Activated T-helper 17 cell treated with anti-CD3 and anti-CD28 coated beads, Interleukin-2, amount 50 U/mL, for 72 hours (primary cell): ENCODE data around the gene CCNG2. TPM values are rescaled to one million over a fixed set of nuclear protein-coding genes. Genes with fewer than 3 reads are reported as not detected.

ENCODE experiments used
- ATAC-seq: fragments of 150-1000 bp; cut with Tn5 transposase; replicated peaks from 2 replicates; pipeline ENCODE4 v1.10.0; 2021; ENCODE audit warnings: mild to moderate bottlenecking, moderate library complexity
- H3K27ac Mint-ChIP-seq: one replicate; pipeline ENCODE4 v1.8.0; 2022; ENCODE audit warnings: mixed read lengths
- H3K27me3 Mint-ChIP-seq: one replicate; pipeline ENCODE4 v1.8.0; 2022; ENCODE audit warnings: mixed read lengths
- H3K36me3 Mint-ChIP-seq: one replicate; pipeline ENCODE4 v1.8.0; 2022; ENCODE audit warnings: low read depth, mild to moderate bottlenecking, mixed read lengths
- H3K4me1 Mint-ChIP-seq: one replicate; pipeline ENCODE4 v1.8.0; 2022; ENCODE audit warnings: mixed read lengths
- H3K4me3 Mint-ChIP-seq: one replicate; pipeline ENCODE4 v1.8.0; 2022; ENCODE audit warnings: mild to moderate bottlenecking, mixed read lengths
- H3K9me3 Mint-ChIP-seq: one replicate; pipeline ENCODE4 v1.8.0; 2022; ENCODE audit warnings: mixed read lengths
- total RNA-seq, 2 donors: library from RNA; stranded (reverse); gene quantifications; one replicate each; pipeline ENCODE4 v1.2.3, GENCODE V29; 2022

The CCNG2 gene
- total RNA-seq, 2 donors from 2014 or later = 25.6 to 130 TPM

GRCh38 chr4:77155631-77156452 is 1.2 kb upstream of the CCNG2 start:
- peak overlapping the region; percentile 98 for H3K4me3 Mint-ChIP-seq
- peak overlapping the region; percentile 98 for H3K27ac Mint-ChIP-seq
- H3K36me3 Mint-ChIP-seq = peaks cover 38% of the 10 kb centered on the region
- H3K27me3 Mint-ChIP-seq = no peaks in the 10 kb centered on the region
- H3K4me1 Mint-ChIP-seq = peaks cover 5% of the 10 kb centered on the region
- H3K9me3 Mint-ChIP-seq = no peaks in the 10 kb centered on the region
- ATAC-seq = no peak

- H3K4me3 Mint-ChIP-seq = peak overlapping the region; percentile 98
- peaks cover 45% of the 10 kb centered on the region for H3K36me3 Mint-ChIP-seq
- H3K27ac Mint-ChIP-seq = peak overlapping the region; percentile 98
- H3K27me3 Mint-ChIP-seq = no peaks in the 10 kb centered on the region
- H3K4me1 Mint-ChIP-seq = peaks cover 5% of the 10 kb centered on the region
- no peaks in the 10 kb centered on the region for H3K9me3 Mint-ChIP-seq
- peak; percentile 94 for ATAC-seq
Measured at GRCh38 chr4:77156533-77156911, 485 bp upstream of the CCNG2 start.

- Mint-ChIP-seq H3K36me3 (peaks cover 59% of the 10 kb centered on the region), H3K4me3 (peak overlapping the region; percentile 98), H3K4me1 (peaks cover 14% of the 10 kb centered on the region), H3K27me3 (no peaks in the 10 kb centered on the region), H3K9me3 (no peaks in the 10 kb centered on the region), H3K27ac (peak overlapping the region; percentile 98)
- ATAC-seq = peak; percentile 71
Measured at GRCh38 chr4:77157859-77158486, 966 bp downstream of the CCNG2 start.

- peak overlapping the region; percentile 69 for H3K27ac Mint-ChIP-seq
- peaks cover 15% of the 10 kb centered on the region for H3K4me1 Mint-ChIP-seq
Measured at GRCh38 chr4:77158487-77158861, 1.5 kb downstream of the CCNG2 start.

GRCh38 chr4:77159806-77160205 is 2.8 kb downstream of the CCNG2 start:
- H3K27ac Mint-ChIP-seq = peak overlapping the region; percentile 25
- H3K27me3 Mint-ChIP-seq = no peaks in the 10 kb centered on the region
- no peaks in the 10 kb centered on the region for H3K9me3 Mint-ChIP-seq
- peaks cover 15% of the 10 kb centered on the region for H3K4me1 Mint-ChIP-seq
- peak overlapping the region; percentile 98 for H3K4me3 Mint-ChIP-seq
- H3K36me3 Mint-ChIP-seq = peaks cover 78% of the 10 kb centered on the region
- no peak for ATAC-seq

More at GRCh38 chr4:77158487-77158861, 1.5 kb downstream of the CCNG2 start:
- no peaks in the 10 kb centered on the region for H3K9me3 Mint-ChIP-seq
- peak overlapping the region; percentile 98 for H3K4me3 Mint-ChIP-seq
- ATAC-seq = no peak
- H3K36me3 Mint-ChIP-seq = peaks cover 64% of the 10 kb centered on the region
- H3K27me3 Mint-ChIP-seq = no peaks in the 10 kb centered on the region

GRCh38 chr4:77163641-77164040 is 6.6 kb downstream of the CCNG2 start:
- Mint-ChIP-seq H3K4me1 (peaks cover 10% of the 10 kb centered on the region), H3K27me3 (no peaks in the 10 kb centered on the region), H3K4me3 (no peak overlapping the region), H3K36me3 (peaks cover 98% of the 10 kb centered on the region), H3K9me3 (no peaks in the 10 kb centered on the region), H3K27ac (no peak overlapping the region)
- ATAC-seq = no peak

- Mint-ChIP-seq H3K36me3 (peaks cover 86% of the 10 kb centered on the region), H3K4me1 (peaks cover 6% of the 10 kb centered on the region), H3K9me3 (no peaks in the 10 kb centered on the region), H3K4me3 (no peak overlapping the region), H3K27ac (no peak overlapping the region), H3K27me3 (no peaks in the 10 kb centered on the region)
- ATAC-seq = no peak
Measured at GRCh38 chr4:77167173-77167572, 10.2 kb downstream of the CCNG2 start.

- Mint-ChIP-seq H3K4me1 (peaks cover 2% of the 10 kb centered on the region), H3K27ac (no peak overlapping the region), H3K36me3 (peaks cover 79% of the 10 kb centered on the region), H3K4me3 (no peak overlapping the region), H3K9me3 (no peaks in the 10 kb centered on the region), H3K27me3 (no peaks in the 10 kb centered on the region)
- ATAC-seq = no peak
Measured at GRCh38 chr4:77167866-77168265, 10.9 kb downstream of the CCNG2 start.

GRCh38 chr4:77169481-77169880 is 12.5 kb downstream of the CCNG2 start:
- Mint-ChIP-seq H3K4me1 (no peaks in the 10 kb centered on the region), H3K27me3 (no peaks in the 10 kb centered on the region), H3K36me3 (peaks cover 63% of the 10 kb centered on the region), H3K9me3 (no peaks in the 10 kb centered on the region), H3K27ac (no peak overlapping the region), H3K4me3 (no peak overlapping the region)
- no peak for ATAC-seq

GRCh38 chr4:77170926-77171325 is 13.9 kb downstream of the CCNG2 start:
- no peaks in the 10 kb centered on the region for H3K9me3 Mint-ChIP-seq
- ATAC-seq = no peak
- no peak overlapping the region for H3K27ac Mint-ChIP-seq
- H3K27me3 Mint-ChIP-seq = peaks cover 5% of the 10 kb centered on the region
- H3K4me1 Mint-ChIP-seq = no peaks in the 10 kb centered on the region
- H3K36me3 Mint-ChIP-seq = peaks cover 48% of the 10 kb centered on the region
- H3K4me3 Mint-ChIP-seq = no peak overlapping the region

- Mint-ChIP-seq H3K4me1 (no peaks in the 10 kb centered on the region), H3K27me3 (peaks cover 5% of the 10 kb centered on the region), H3K27ac (no peak overlapping the region), H3K36me3 (peaks cover 36% of the 10 kb centered on the region), H3K9me3 (no peaks in the 10 kb centered on the region), H3K4me3 (no peak overlapping the region)
- no peak for ATAC-seq
Measured at GRCh38 chr4:77172336-77172735, 15.3 kb downstream of the CCNG2 start.

- H3K27me3 Mint-ChIP-seq = peaks cover 8% of the 10 kb centered on the region
- no peak overlapping the region for H3K27ac Mint-ChIP-seq
- peaks cover 15% of the 10 kb centered on the region for H3K36me3 Mint-ChIP-seq
- ATAC-seq = no peak
- H3K4me3 Mint-ChIP-seq = no peak overlapping the region
- H3K4me1 Mint-ChIP-seq = no peaks in the 10 kb centered on the region
- H3K9me3 Mint-ChIP-seq = no peaks in the 10 kb centered on the region
Measured at GRCh38 chr4:77174426-77174825, 17.4 kb downstream of the CCNG2 start.

GRCh38 chr4:77175201-77175611 is 18.2 kb downstream of the CCNG2 start:
- Mint-ChIP-seq H3K9me3 (no peaks in the 10 kb centered on the region), H3K36me3 (peaks cover 7% of the 10 kb centered on the region), H3K4me1 (no peaks in the 10 kb centered on the region), H3K27me3 (peaks cover 8% of the 10 kb centered on the region), H3K4me3 (no peak overlapping the region), H3K27ac (no peak overlapping the region)
- ATAC-seq = no peak

GRCh38 chr4:77176640-77177039 is 19.6 kb downstream of the CCNG2 start:
- Mint-ChIP-seq H3K4me3 (no peak overlapping the region), H3K9me3 (no peaks in the 10 kb centered on the region), H3K36me3 (no peaks in the 10 kb centered on the region), H3K27ac (no peak overlapping the region), H3K4me1 (no peaks in the 10 kb centered on the region), H3K27me3 (peaks cover 8% of the 10 kb centered on the region)
- no peak for ATAC-seq

- no peaks in the 10 kb centered on the region for H3K36me3 Mint-ChIP-seq
- no peaks in the 10 kb centered on the region for H3K9me3 Mint-ChIP-seq
- no peak for ATAC-seq
- H3K27me3 Mint-ChIP-seq = peaks cover 8% of the 10 kb centered on the region
- H3K4me3 Mint-ChIP-seq = no peak overlapping the region
- no peaks in the 10 kb centered on the region for H3K4me1 Mint-ChIP-seq
- H3K27ac Mint-ChIP-seq = no peak overlapping the region
Measured at GRCh38 chr4:77177199-77177598, 20.2 kb downstream of the CCNG2 start.
